HG03135 (cell line): ENCODE data around the gene RNPS1.

Experiments
- ATAC-seq: cut with Tn5 transposase; IDR thresholded peaks from one replicate; pipeline ENCODE4 v1.9.1; 2021; ENCODE audit warnings: mild to moderate bottlenecking, moderate library complexity; ENCODE audit not compliant: unreplicated experiment

Gene RNPS1

GRCh38 chr16:2236337-2237101, 31.4 kb downstream of the RNPS1 start, which contains the start of gene DNASE1L2:
Gene DNASE1L2, plus strand, starts transcription at chr16:2236444. Its CDS starts 373 bp downstream, at chr16:2236817.
- ATAC-seq = no peak

GRCh38 chr16:2235695-2236336, 32.1 kb downstream of the RNPS1 start:
- no peak for ATAC-seq

GRCh38 chr16:2235234-2235651, 32.7 kb downstream of the RNPS1 start:
- ATAC-seq = no peak

GRCh38 chr16:2234813-2235170, 33.1 kb downstream of the RNPS1 start:
- no peak for ATAC-seq

GRCh38 chr16:2233872-2234812, 33.8 kb downstream of the RNPS1 start:
- no peak for ATAC-seq

GRCh38 chr16:2233046-2233775, 34.7 kb downstream of the RNPS1 start:
- ATAC-seq = no peak

GRCh38 chr16:2232094-2232990, 35.6 kb downstream of the RNPS1 start:
- no peak for ATAC-seq

GRCh38 chr16:2231016-2231931, 36.7 kb downstream of the RNPS1 start:
- ATAC-seq = no peak

GRCh38 chr16:2230376-2230775, 37.5 kb downstream of the RNPS1 start:
- ATAC-seq = no peak

GRCh38 chr16:2229632-2230250, 38.2 kb downstream of the RNPS1 start:
- ATAC-seq = no peak

- ATAC-seq = no peak
These were observed 38.8 kb downstream of the RNPS1 start for GRCh38 chr16:2229091-2229490.

GRCh38 chr16:2228161-2228824, 39.6 kb downstream of the RNPS1 start:
- no peak for ATAC-seq

GRCh38 chr16:2226918-2227317, 41.0 kb downstream of the RNPS1 start:
- no peak for ATAC-seq

- ATAC-seq = no peak
These were observed 41.6 kb downstream of the RNPS1 start for GRCh38 chr16:2226245-2226793.

GRCh38 chr16:2223942-2224486, 43.9 kb downstream of the RNPS1 start:
- peak; percentile 25 for ATAC-seq

GRCh38 chr16:2223221-2223941, 44.5 kb downstream of the RNPS1 start, which contains the start of gene E4F1:
Gene E4F1, plus strand, starts transcription at chr16:2223591. Its CDS starts 23 bp downstream, at chr16:2223614.
- ATAC-seq = peak; percentile 94
